Measurements from ENCODE around the gene CCDC188. TPM values are rescaled to one million over a fixed set of nuclear protein-coding genes. Genes with fewer than 3 reads are reported as not detected.
A peak's percentile ranks its signal among the peaks of the same experiment; 100 is the strongest.

CCDC188 gene
- total and polyA plus RNA-seq, 9 of the 15 experiments (the other 6 are each of a cell fraction or from before 2014, with no cell fraction given) = not detected

DNA sequence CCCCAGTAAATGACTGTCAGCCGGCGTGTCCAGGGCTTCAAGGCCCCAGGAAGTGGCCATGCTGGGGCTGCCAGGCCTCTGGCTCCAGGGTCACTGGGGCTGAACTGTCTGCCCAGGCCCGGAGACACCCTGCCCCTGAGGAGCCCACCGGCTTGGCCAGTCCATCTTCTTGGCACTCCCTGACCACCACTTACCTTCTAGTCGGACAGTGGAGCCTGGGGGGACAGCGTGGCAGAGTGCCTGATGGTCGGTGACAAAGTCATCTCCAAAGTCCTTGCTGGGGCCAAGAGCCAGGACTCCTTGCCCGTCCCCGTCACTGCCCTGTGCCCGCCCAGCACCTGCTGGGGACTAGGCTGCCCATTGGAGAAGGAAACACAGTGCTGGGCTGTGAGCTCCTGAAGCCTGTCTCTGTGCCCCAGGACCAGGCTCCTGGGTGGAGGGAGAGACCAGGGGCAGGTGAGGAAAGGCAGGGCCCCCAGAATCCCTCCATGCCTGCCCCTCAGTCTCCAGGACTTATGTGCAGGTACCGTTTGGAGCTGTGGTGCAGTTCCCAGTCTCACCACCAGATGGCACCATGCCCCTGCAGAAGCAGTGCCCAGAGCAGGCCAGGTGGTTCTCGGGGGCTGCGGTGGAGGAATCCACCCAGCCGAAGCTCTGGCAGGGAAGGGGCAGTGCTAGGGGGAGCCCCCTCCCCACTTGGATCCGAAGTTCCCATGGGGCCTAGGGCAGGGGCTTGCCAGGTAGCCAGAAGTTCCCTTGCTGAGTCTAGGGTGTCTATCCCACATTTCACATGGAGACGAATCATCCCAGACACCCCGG lies 6.0 kb upstream of the CCDC188 start (continued):
- TF ChIP-seq, protein P1, sequence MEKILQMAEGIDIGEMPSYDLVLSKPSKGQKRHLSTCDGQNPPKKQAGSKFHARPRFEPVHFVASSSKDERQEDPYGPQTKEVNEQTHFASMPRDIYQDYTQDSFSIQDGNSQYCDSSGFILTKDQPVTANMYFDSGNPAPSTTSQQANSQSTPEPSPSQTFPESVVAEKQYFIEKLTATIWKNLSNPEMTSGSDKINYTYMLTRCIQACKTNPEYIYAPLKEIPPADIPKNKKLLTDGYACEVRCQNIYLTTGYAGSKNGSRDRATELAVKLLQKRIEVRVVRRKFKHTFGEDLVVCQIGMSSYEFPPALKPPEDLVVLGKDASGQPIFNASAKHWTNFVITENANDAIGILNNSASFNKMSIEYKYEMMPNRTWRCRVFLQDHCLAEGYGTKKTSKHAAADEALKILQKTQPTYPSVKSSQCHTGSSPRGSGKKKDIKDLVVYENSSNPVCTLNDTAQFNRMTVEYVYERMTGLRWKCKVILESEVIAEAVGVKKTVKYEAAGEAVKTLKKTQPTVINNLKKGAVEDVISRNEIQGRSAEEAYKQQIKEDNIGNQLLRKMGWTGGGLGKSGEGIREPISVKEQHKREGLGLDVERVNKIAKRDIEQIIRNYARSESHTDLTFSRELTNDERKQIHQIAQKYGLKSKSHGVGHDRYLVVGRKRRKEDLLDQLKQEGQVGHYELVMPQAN (IDR thresholded peaks at IDR 0.05; ENCODE audit: borderline replicate concordance) = no peak
- no peak for TF ChIP-seq FUS (optimal IDR thresholded peaks at IDR 0.05; ENCODE audit: low read depth, low read length)
- TF ChIP-seq ZNF23 (CRISPR knock-in tag; IDR thresholded peaks at IDR 0.05) = no peak
- no peak for TF ChIP-seq PHF20 (IDR thresholded peaks at IDR 0.05; ENCODE audit: partially characterized antibody)
- TF ChIP-seq ZNF224 (CRISPR knock-in tag; IDR thresholded peaks at IDR 0.05) = no peak
- TF ChIP-seq CHD2 (IDR thresholded peaks at IDR 0.05; ENCODE audit: low read depth, low read length) = peak; percentile 45
- no peak for TF ChIP-seq SMAD2 (IDR thresholded peaks at IDR 0.05; ENCODE audit: low read depth, low read length)
- TF ChIP-seq, protein P2, sequence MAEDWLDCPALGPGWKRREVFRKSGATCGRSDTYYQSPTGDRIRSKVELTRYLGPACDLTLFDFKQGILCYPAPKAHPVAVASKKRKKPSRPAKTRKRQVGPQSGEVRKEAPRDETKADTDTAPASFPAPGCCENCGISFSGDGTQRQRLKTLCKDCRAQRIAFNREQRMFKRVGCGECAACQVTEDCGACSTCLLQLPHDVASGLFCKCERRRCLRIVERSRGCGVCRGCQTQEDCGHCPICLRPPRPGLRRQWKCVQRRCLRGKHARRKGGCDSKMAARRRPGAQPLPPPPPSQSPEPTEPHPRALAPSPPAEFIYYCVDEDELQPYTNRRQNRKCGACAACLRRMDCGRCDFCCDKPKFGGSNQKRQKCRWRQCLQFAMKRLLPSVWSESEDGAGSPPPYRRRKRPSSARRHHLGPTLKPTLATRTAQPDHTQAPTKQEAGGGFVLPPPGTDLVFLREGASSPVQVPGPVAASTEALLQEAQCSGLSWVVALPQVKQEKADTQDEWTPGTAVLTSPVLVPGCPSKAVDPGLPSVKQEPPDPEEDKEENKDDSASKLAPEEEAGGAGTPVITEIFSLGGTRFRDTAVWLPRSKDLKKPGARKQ (CRISPR knock-in tag; IDR thresholded peaks at IDR 0.05) = no peak
- TF ChIP-seq ZNF282 (CRISPR knock-in tag; IDR thresholded peaks at IDR 0.05) = 0 out of 2 replicates have a peak, but pooled peaks have one; percentile 57
- TF ChIP-seq DPF2 (IDR thresholded peaks at IDR 0.05) = no peak
- TF ChIP-seq TRIM24 (IDR thresholded peaks at IDR 0.05) = no peak
- TF ChIP-seq, protein P3, sequence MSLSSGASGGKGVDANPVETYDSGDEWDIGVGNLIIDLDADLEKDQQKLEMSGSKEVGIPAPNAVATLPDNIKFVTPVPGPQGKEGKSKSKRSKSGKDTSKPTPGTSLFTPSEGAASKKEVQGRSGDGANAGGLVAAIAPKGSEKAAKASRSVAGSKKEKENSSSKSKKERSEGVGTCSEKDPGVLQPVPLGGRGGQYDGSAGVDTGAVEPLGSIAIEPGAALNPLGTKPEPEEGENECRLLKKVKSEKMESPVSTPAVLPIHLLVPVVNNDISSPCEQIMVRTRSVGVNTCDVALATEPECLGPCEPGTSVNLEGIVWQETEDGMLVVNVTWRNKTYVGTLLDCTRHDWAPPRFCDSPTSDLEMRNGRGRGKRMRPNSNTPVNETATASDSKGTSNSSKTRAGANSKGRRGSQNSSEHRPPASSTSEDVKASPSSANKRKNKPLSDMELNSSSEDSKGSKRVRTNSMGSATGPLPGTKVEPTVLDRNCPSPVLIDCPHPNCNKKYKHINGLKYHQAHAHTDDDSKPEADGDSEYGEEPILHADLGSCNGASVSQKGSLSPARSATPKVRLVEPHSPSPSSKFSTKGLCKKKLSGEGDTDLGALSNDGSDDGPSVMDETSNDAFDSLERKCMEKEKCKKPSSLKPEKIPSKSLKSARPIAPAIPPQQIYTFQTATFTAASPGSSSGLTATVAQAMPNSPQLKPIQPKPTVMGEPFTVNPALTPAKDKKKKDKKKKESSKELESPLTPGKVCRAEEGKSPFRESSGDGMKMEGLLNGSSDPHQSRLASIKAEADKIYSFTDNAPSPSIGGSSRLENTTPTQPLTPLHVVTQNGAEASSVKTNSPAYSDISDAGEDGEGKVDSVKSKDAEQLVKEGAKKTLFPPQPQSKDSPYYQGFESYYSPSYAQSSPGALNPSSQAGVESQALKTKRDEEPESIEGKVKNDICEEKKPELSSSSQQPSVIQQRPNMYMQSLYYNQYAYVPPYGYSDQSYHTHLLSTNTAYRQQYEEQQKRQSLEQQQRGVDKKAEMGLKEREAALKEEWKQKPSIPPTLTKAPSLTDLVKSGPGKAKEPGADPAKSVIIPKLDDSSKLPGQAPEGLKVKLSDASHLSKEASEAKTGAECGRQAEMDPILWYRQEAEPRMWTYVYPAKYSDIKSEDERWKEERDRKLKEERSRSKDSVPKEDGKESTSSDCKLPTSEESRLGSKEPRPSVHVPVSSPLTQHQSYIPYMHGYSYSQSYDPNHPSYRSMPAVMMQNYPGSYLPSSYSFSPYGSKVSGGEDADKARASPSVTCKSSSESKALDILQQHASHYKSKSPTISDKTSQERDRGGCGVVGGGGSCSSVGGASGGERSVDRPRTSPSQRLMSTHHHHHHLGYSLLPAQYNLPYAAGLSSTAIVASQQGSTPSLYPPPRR (CRISPR knock-in tag; IDR thresholded peaks at IDR 0.05; ENCODE audit: borderline replicate concordance) = no peak
- no peak for TF ChIP-seq GTF2A2 (tag; IDR thresholded peaks at IDR 0.05)
- TF ChIP-seq, protein P4, sequence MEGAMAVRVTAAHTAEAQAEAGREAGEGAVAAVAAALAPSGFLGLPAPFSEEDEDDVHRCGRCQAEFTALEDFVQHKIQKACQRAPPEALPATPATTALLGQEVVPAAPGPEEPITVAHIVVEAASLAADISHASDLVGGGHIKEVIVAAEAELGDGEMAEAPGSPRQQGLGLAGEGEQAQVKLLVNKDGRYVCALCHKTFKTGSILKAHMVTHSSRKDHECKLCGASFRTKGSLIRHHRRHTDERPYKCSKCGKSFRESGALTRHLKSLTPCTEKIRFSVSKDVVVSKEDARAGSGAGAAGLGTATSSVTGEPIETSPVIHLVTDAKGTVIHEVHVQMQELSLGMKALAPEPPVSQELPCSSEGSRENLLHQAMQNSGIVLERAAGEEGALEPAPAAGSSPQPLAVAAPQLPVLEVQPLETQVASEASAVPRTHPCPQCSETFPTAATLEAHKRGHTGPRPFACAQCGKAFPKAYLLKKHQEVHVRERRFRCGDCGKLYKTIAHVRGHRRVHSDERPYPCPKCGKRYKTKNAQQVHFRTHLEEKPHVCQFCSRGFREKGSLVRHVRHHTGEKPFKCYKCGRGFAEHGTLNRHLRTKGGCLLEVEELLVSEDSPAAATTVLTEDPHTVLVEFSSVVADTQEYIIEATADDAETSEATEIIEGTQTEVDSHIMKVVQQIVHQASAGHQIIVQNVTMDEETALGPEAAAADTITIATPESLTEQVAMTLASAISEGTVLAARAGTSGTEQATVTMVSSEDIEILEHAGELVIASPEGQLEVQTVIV (CRISPR knock-in tag; IDR thresholded peaks at IDR 0.05; ENCODE audit: borderline replicate concordance) = no peak
- TF ChIP-seq ZBTB17 (CRISPR knock-in tag; IDR thresholded peaks at IDR 0.05) = peak; percentile 37; the same call in 1 of the 2 replicates
- TF ChIP-seq ZNF668 (CRISPR knock-in tag; IDR thresholded peaks at IDR 0.05) = no peak
- TF ChIP-seq ZNF696 (CRISPR knock-in tag; conservative IDR thresholded peaks at IDR 0.05) = no peak
- TF ChIP-seq NEUROD1 (IDR thresholded peaks at IDR 0.05; ENCODE audit: borderline replicate concordance, low read depth, low read length, partially characterized antibody) = peak; percentile 76
